Ovary (tissue), 3 donors: Measurements from ENCODE around the gene TMEM50A.
"Not testable (repeated sequence)": the region's sequence is repeated elsewhere in the genome, so short reads cannot be mapped to it uniquely, and the experiment has no call there.

Experiments used
- EP300 ChIP-seq: sonication (generic); formaldehyde crosslinking; IDR thresholded peaks from one replicate; pipeline ENCODE4 v1.6.1; 2017; ENCODE audit warnings: antibody characterized with exemption
- POLR2A ChIP-seq: fragments of 450-650 bp; IDR thresholded peaks from one replicate; pipeline ENCODE4 v1.6.1; 2017; ENCODE audit warnings: antibody characterized with exemption, mild to moderate bottlenecking, moderate library complexity
- TF ChIP-seq, protein P1 (sequence below), 3 donors: fragments of 450-650 bp in 2 of 3; fragments of 200-600 bp in 1 of 3; IDR thresholded peaks; one replicate each; pipeline versions ENCODE4 v1.5.1 to v1.8.0; 2016 to 2022; ENCODE audit warnings: antibody characterized with exemption in 3 of 3, mild to moderate bottlenecking in 1 of 3
- donor health status: DM: no; HTN: no; CAD: no.

DNA sequence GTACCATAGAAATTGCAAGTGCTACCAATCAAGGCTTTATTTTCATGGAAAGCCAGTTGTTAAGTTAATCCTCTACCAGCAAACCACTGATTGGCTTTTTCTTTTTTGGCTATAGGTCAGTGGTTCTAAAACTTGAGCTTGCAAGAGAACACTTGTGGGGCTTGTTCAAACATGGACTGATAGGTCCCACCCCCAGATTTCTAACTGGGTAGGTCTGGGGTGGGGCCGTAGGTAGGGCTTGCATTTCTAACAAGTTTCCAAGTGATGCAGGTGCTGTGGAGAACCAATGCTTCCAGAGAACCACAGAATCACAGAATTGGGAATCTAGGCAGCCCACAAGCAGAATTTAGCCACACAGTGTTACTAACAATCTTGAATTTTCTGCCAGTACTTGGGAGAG is 45.7 kb downstream of the TMEM50A start:
- TF ChIP-seq, protein P1, sequence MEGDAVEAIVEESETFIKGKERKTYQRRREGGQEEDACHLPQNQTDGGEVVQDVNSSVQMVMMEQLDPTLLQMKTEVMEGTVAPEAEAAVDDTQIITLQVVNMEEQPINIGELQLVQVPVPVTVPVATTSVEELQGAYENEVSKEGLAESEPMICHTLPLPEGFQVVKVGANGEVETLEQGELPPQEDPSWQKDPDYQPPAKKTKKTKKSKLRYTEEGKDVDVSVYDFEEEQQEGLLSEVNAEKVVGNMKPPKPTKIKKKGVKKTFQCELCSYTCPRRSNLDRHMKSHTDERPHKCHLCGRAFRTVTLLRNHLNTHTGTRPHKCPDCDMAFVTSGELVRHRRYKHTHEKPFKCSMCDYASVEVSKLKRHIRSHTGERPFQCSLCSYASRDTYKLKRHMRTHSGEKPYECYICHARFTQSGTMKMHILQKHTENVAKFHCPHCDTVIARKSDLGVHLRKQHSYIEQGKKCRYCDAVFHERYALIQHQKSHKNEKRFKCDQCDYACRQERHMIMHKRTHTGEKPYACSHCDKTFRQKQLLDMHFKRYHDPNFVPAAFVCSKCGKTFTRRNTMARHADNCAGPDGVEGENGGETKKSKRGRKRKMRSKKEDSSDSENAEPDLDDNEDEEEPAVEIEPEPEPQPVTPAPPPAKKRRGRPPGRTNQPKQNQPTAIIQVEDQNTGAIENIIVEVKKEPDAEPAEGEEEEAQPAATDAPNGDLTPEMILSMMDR (IDR thresholded peaks at IDR 0.05), result not testable (repeated sequence)
- TF ChIP-seq POLR2A, EP300: not testable (repeated sequence)
